GM12873 (cell line): ENCODE results near the gene TMEM52.

Source experiments
- CTCF ChIP-seq: IDR thresholded peaks from 2 replicates; pipeline ENCODE4 v1.5.1; 2012; ENCODE audit warnings: low read depth, mild to moderate bottlenecking, moderate library complexity, low read length, control low read depth; ENCODE audit not compliant: insufficient read depth; ENCODE audit errors: missing control alignments

TMEM52 gene

GRCh38 chr1:1876335-1876930 lies 42.6 kb downstream of the TMEM52 start:
- TF ChIP-seq CTCF = no peak

DNA sequence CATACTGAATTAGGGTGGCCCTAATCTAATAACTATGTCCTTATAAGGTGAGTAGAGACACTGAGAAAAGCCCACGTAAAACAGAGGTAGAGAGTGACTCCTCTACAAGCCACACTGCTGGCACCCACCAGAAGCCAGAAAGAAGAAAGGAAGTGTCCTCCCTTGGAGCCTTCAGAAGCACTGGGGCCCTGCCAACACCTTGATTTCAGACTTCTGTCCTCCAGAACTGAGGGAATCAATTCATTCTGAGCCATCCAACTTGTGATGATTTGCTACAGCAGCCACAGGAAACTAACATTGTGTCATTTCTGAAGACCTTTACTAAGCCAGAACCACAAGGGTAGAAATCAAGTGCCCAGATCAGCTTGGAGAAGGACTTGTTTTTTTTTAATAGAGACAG lies 43.1 kb downstream of the TMEM52 start:
- TF ChIP-seq CTCF = no peak

GRCh38 chr1:1874901-1875300 lies 44.2 kb downstream of the TMEM52 start:
- no peak for TF ChIP-seq CTCF

DNA sequence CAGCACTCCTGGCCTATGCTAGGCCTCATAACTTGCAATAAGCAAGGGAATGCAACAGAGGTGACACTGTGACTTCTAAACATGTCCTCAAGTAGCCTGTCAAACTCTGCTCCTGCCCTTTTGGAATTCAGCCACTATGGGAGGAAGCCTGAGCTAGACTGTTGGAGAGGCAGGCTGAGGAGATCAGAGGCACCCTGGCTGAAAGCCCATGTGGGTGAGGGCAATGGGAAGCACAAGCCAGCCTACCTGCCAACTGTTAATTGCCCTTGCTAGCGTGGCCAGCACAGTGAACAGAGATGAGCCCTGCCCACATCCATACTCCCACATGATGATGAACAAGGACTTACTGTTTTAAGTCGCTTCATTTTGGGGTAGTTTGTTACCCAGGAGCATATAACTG lies 45.9 kb downstream of the TMEM52 start:
- TF ChIP-seq CTCF = no peak

- TF ChIP-seq CTCF = no peak
Measured at GRCh38 chr1:1872329-1872994, 46.6 kb downstream of the TMEM52 start.

- no peak for TF ChIP-seq CTCF
Measured at GRCh38 chr1:1869469-1869868, 49.6 kb downstream of the TMEM52 start.
